Thyroid gland (tissue), 4 donors: ENCODE results near the gene AGT.

ENCODE experiments used
- POLR2A ChIP-seq, 2 donors: fragments of 450-650 bp; IDR thresholded peaks; one replicate each; pipeline ENCODE4 v1.6.1; 2017; ENCODE audit warnings: antibody characterized with exemption in 2 of 2, mild to moderate bottlenecking in 2 of 2, moderate library complexity in 1 of 2
- TF ChIP-seq, protein P1 (sequence below), 6 experiments: fragments of 200-600 bp in 3 of 6; fragments of 450-650 bp in 3 of 6; sonication (generic) in 3 of 6; IDR thresholded peaks; one replicate each; pipeline ENCODE4 v1.5.1; 2016 to 2019; ENCODE audit warnings: antibody characterized with exemption in 6 of 6, mild to moderate bottlenecking in 2 of 6, inconsistent platforms in 1 of 6, moderate library complexity in 1 of 6

- TF ChIP-seq, protein P1, sequence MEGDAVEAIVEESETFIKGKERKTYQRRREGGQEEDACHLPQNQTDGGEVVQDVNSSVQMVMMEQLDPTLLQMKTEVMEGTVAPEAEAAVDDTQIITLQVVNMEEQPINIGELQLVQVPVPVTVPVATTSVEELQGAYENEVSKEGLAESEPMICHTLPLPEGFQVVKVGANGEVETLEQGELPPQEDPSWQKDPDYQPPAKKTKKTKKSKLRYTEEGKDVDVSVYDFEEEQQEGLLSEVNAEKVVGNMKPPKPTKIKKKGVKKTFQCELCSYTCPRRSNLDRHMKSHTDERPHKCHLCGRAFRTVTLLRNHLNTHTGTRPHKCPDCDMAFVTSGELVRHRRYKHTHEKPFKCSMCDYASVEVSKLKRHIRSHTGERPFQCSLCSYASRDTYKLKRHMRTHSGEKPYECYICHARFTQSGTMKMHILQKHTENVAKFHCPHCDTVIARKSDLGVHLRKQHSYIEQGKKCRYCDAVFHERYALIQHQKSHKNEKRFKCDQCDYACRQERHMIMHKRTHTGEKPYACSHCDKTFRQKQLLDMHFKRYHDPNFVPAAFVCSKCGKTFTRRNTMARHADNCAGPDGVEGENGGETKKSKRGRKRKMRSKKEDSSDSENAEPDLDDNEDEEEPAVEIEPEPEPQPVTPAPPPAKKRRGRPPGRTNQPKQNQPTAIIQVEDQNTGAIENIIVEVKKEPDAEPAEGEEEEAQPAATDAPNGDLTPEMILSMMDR (IDR thresholded peaks at IDR 0.05), result no peak
- TF ChIP-seq POLR2A (IDR thresholded peaks at IDR 0.05), result no peak
Observed at GRCh38 chr1:230753191-230753585, 39.3 kb upstream of the AGT start.
